ENCODE results near the gene COL3A1. TPM values are rescaled to one million over a fixed set of nuclear protein-coding genes. Genes with fewer than 3 reads are reported as not detected.

COL3A1 gene
- total RNA-seq, 1 donor from 2014 or later: 187 TPM

DNA sequence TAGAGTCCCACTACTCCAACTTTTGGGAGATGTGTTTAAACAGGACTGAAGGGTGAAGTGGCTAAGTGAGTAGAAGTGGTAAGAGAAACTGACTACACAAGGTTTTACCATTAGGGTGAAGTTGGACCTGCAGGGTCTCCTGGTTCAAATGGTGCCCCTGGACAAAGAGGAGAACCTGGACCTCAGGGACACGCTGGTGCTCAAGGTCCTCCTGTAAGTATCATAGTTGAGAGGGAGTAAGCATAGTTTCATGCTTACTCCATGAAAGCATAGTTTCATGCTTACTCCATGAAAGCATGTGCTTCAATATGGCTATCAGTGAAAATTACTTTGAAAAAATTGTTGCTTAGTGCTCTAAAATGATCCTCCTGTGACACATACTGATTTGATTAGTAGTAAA is 19.1 kb downstream of the COL3A1 start:
- DNase-seq (no peak), ATAC-seq (no peak)
- TF ChIP-seq, protein P1, sequence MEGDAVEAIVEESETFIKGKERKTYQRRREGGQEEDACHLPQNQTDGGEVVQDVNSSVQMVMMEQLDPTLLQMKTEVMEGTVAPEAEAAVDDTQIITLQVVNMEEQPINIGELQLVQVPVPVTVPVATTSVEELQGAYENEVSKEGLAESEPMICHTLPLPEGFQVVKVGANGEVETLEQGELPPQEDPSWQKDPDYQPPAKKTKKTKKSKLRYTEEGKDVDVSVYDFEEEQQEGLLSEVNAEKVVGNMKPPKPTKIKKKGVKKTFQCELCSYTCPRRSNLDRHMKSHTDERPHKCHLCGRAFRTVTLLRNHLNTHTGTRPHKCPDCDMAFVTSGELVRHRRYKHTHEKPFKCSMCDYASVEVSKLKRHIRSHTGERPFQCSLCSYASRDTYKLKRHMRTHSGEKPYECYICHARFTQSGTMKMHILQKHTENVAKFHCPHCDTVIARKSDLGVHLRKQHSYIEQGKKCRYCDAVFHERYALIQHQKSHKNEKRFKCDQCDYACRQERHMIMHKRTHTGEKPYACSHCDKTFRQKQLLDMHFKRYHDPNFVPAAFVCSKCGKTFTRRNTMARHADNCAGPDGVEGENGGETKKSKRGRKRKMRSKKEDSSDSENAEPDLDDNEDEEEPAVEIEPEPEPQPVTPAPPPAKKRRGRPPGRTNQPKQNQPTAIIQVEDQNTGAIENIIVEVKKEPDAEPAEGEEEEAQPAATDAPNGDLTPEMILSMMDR (IDR thresholded peaks at IDR 0.05): no peak
- intact Hi-C loops (cut with DNase I): no loop called here
- Histone ChIP-seq H3K36me3 (peaks cover 47% of the 10 kb centered on the region), H3K4me1 (no peaks in the 10 kb centered on the region), H3K4me3 (no peak overlapping the region), H3K27ac (no peak overlapping the region), H3K9me3 (no peaks in the 10 kb centered on the region), H3K27me3 (ENCODE audit: low read depth) (no peaks in the 10 kb centered on the region)

DNA sequence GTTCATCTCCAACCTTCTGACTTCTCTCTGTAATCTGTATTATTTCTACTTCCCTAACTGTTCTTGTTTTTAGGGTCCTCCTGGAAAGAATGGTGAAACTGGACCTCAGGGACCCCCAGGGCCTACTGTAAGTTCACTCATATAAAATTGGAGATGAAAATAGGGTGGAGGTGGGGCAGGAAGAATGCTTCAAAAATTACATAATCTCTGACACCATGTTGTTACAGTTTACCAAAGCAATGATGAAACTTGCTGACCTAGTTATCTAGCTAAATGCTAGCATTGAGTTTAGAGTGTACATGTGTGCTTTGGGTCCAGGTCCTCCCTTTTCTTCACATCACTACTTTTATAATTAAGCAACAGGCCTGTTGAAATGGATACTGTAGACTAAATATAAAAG is 23.1 kb downstream of the COL3A1 start:
- intact Hi-C loops (cut with DNase I): no loop called here
- ATAC-seq (no peak), DNase-seq (no peak)
- no peaks in the 10 kb centered on the region for H3K9me3 ChIP-seq
- TF ChIP-seq, protein P1 (IDR thresholded peaks at IDR 0.05): no peak
- no peaks in the 10 kb centered on the region for H3K27me3 ChIP-seq (ENCODE audit: low read depth)
- no peak overlapping the region for H3K4me3 ChIP-seq
- H3K36me3 ChIP-seq: peaks cover 44% of the 10 kb centered on the region
- H3K4me1 ChIP-seq: no peaks in the 10 kb centered on the region
- H3K27ac ChIP-seq: no peak overlapping the region

DNA sequence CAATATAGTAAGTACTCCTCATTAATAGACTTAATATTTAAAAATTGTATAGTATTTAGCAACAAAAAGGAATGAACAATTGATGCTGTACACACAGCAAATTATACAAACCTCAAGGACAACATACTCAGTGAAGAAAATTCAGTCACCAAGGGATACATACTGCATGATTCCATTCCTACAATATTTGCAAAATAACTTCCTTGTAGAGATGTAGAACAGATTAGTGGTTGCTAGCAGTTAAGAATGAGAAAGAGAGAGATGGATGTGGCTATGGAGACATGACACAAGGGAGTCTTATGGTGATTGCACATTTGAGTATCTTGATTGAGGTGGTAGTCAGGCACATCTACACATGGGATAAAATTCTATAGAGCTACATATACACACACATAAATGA is 26.0 kb downstream of the COL3A1 start:
- ATAC-seq (no peak), DNase-seq (no peak)
- intact Hi-C loops (cut with DNase I): no loop called here
- H3K27ac ChIP-seq: no peak overlapping the region
- peaks cover 56% of the 10 kb centered on the region for H3K36me3 ChIP-seq
- TF ChIP-seq, protein P1 (IDR thresholded peaks at IDR 0.05): no peak
- no peaks in the 10 kb centered on the region for H3K9me3 ChIP-seq
- no peak overlapping the region for H3K4me3 ChIP-seq
- H3K27me3 ChIP-seq (ENCODE audit: low read depth): no peaks in the 10 kb centered on the region
- H3K4me1 ChIP-seq: no peaks in the 10 kb centered on the region

DNA sequence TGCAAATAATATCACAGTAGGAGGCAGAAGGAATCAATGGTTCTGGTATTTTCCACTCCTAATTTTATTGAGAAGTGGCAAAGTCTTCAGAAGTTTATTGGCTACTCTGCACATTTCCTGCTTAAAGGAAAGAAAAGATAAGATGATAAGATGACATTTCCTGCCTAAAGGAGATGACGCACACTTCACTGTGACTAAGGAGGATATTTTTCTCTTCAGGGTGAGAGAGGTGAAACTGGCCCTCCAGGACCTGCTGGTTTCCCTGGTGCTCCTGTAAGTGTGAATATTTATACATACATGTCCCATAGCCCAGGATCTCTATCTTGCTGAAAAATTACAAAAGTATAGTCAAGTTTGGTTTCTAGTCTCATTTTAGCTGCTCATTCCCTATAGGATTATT is 27.9 kb downstream of the COL3A1 start:
- H3K4me3 ChIP-seq: no peak overlapping the region
- no peak for ATAC-seq
- peaks cover 50% of the 10 kb centered on the region for H3K36me3 ChIP-seq
- no peak overlapping the region for H3K27ac ChIP-seq
- DNase-seq: no peak
- intact Hi-C loops (cut with DNase I): no loop called here
- H3K9me3 ChIP-seq: no peaks in the 10 kb centered on the region
- no peaks in the 10 kb centered on the region for H3K4me1 ChIP-seq
- TF ChIP-seq, protein P1 (IDR thresholded peaks at IDR 0.05): no peak
- H3K27me3 ChIP-seq (ENCODE audit: low read depth): no peaks in the 10 kb centered on the region

DNA sequence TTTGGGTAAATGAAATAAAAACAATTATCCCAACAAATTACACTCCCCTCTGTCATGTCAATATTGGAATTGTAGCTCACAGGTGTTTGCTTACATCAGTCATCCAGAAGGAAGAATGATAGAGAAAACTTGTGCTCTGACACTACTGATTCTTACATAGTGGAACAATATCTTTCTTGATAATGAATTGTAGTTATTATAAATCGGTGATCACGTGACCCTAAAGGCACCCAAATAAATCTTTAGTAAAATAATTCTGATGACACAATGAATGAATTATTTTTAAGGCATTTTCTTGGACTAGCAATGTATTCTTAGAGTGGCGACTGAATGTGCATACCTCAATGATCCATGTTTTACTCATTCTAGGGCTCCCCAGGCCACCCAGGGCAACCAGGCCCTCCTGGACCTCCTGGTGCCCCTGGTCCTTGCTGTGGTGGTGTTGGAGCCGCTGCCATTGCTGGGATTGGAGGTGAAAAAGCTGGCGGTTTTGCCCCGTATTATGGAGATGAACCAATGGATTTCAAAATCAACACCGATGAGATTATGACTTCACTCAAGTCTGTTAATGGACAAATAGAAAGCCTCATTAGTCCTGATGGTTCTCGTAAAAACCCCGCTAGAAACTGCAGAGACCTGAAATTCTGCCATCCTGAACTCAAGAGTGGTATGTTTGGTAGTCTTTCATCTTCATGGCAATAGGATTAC is 34.5 kb downstream of the COL3A1 start:
- Histone ChIP-seq H3K36me3 (peaks cover 45% of the 10 kb centered on the region), H3K4me1 (no peaks in the 10 kb centered on the region), H3K27ac (no peak overlapping the region), H3K9me3 (no peaks in the 10 kb centered on the region), H3K4me3 (no peak overlapping the region), H3K27me3 (ENCODE audit: low read depth) (no peaks in the 10 kb centered on the region)
- DNase-seq (no peak), ATAC-seq (no peak)
- TF ChIP-seq, protein P1 (IDR thresholded peaks at IDR 0.05): no peak
- intact Hi-C loops (cut with DNase I): no loop called here

Data from lower lobe of right lung (tissue), 2 donors.